Non-pigmented ciliary epithelial cell (primary cell): Measurements from ENCODE around the gene TRMT11.
A peak's percentile ranks its signal among the peaks of the same experiment; 100 is the strongest.
"Not testable (repeated sequence)": the region's sequence is repeated elsewhere in the genome, so short reads cannot be mapped to it uniquely, and the experiment has no call there.

Experiments
- DNase-seq: peaks from one replicate; pipeline ENCODE4 v3.0.0-alpha.2; 2010; ENCODE audit warnings: low read depth

TRMT11 gene

GRCh38 chr6:125986301-125987025, at the start of gene TRMT11:
TRMT11 (plus strand) TSS chr6:125986540; CDS start chr6:125986551, 11 bp downstream.
- DNase-seq: peak; percentile 27

GRCh38 chr6:125939026-125939425, 47.3 kb upstream of the TRMT11 start:
- DNase-seq: no peak

- no peak for DNase-seq
These were observed 46.5 kb upstream of the TRMT11 start for GRCh38 chr6:125939791-125940190.

- no peak for DNase-seq
These were observed 45.9 kb upstream of the TRMT11 start for GRCh38 chr6:125940247-125941041.

GRCh38 chr6:125942672-125943527, 43.4 kb upstream of the TRMT11 start:
- no peak for DNase-seq

- no peak for DNase-seq
These were observed 42.6 kb upstream of the TRMT11 start for GRCh38 chr6:125943528-125944433.

- DNase-seq: peak; percentile 47
These were observed 41.9 kb upstream of the TRMT11 start for GRCh38 chr6:125944434-125944816.

- no peak for DNase-seq
These were observed 41.4 kb upstream of the TRMT11 start for GRCh38 chr6:125944896-125945295.

- DNase-seq: peak; percentile 57
These were observed 40.8 kb upstream of the TRMT11 start for GRCh38 chr6:125945378-125946141.

GRCh38 chr6:125947615-125948014, 38.7 kb upstream of the TRMT11 start:
- no peak for DNase-seq

- no peak for DNase-seq
These were observed 37.9 kb upstream of the TRMT11 start for GRCh38 chr6:125948455-125948854.

- DNase-seq: no peak
These were observed 37.3 kb upstream of the TRMT11 start for GRCh38 chr6:125949069-125949468.

GRCh38 chr6:125950293-125950692, 36.0 kb upstream of the TRMT11 start:
- peak; percentile 40 for DNase-seq

GRCh38 chr6:125950716-125951115, 35.6 kb upstream of the TRMT11 start:
- DNase-seq: not testable (repeated sequence)

- DNase-seq: no peak
These were observed 35.0 kb upstream of the TRMT11 start for GRCh38 chr6:125951323-125951722.

- DNase-seq: no peak
These were observed 33.4 kb upstream of the TRMT11 start for GRCh38 chr6:125952764-125953501.

GRCh38 chr6:125953502-125953875, 32.9 kb upstream of the TRMT11 start:
- no peak for DNase-seq

- no peak for DNase-seq
These were observed 31.5 kb upstream of the TRMT11 start for GRCh38 chr6:125954735-125955339.

- no peak for DNase-seq
These were observed 30.4 kb upstream of the TRMT11 start for GRCh38 chr6:125955973-125956372.
